ENCODE results near the gene BYSL.

DNA sequence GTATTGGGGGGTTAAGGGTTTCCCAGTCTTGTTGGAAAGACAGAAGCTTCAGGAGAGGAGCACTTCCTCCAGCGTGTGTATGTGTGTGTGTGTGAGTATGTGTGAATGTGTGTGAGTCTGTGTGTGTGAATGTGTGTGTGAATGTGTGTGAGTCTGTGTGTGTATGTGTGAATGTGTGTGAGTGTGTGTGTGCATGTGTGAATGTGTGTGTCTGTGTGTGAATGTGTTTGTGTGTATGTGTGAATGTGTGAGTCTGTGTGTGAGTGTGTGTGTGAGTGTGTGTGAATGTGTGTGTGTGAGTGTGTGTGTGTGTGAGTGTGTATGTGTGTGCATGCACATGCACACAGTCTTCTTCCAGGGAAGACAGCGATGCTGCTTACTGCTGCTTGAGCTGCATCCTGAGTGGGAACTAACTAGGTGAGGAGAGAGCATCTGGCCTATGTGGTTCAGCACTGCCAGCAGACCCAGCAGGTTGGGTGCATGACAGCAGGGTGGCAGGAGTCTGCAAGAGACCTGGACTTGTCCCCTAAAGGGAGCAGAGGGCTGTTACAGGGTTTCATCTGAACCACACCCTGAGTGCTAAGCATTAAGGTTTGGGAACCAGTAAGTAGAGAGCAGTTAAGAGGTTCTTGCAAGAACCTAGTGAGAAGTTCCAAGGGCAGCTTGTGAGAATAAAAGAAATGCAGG lies 43.0 kb downstream of the BYSL start:
- TF ChIP-seq XRCC5 (IDR thresholded peaks at IDR 0.05; ENCODE audit: low read depth, low read length) (no peak), ZC3H11A (IDR thresholded peaks at IDR 0.05; ENCODE audit: low read depth, low read length) (no peak), ZNF24 (IDR thresholded peaks at IDR 0.05) (no peak)
- TF ChIP-seq, protein P1, sequence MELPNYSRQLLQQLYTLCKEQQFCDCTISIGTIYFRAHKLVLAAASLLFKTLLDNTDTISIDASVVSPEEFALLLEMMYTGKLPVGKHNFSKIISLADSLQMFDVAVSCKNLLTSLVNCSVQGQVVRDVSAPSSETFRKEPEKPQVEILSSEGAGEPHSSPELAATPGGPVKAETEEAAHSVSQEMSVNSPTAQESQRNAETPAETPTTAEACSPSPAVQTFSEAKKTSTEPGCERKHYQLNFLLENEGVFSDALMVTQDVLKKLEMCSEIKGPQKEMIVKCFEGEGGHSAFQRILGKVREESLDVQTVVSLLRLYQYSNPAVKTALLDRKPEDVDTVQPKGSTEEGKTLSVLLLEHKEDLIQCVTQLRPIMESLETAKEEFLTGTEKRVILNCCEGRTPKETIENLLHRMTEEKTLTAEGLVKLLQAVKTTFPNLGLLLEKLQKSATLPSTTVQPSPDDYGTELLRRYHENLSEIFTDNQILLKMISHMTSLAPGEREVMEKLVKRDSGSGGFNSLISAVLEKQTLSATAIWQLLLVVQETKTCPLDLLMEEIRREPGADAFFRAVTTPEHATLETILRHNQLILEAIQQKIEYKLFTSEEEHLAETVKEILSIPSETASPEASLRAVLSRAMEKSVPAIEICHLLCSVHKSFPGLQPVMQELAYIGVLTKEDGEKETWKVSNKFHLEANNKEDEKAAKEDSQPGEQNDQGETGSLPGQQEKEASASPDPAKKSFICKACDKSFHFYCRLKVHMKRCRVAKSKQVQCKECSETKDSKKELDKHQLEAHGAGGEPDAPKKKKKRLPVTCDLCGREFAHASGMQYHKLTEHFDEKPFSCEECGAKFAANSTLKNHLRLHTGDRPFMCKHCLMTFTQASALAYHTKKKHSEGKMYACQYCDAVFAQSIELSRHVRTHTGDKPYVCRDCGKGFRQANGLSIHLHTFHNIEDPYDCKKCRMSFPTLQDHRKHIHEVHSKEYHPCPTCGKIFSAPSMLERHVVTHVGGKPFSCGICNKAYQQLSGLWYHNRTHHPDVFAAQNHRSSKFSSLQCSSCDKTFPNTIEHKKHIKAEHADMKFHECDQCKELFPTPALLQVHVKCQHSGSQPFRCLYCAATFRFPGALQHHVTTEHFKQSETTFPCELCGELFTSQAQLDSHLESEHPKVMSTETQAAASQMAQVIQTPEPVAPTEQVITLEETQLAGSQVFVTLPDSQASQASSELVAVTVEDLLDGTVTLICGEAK (IDR thresholded peaks at IDR 0.05) = no peak
- TF ChIP-seq, protein P1 (CRISPR knock-in tag; IDR thresholded peaks at IDR 0.05) = no peak
